HEK293 (cell line): Measurements from ENCODE around the gene INPP5A.
"Not testable (repeated sequence)": the region's sequence is repeated elsewhere in the genome, so short reads cannot be mapped to it uniquely, and the experiment has no call there.

ENCODE experiments used
- SETDB1 ChIP-seq: IDR thresholded peaks from one replicate; pipeline ENCODE4 v1.6.1; 2017; ENCODE audit warnings: mild to moderate bottlenecking, low read length, moderate library complexity, mixed read lengths; ENCODE audit not compliant: insufficient read length
- SP2 ChIP-seq: fragments of 450-650 bp; formaldehyde crosslinking; IDR thresholded peaks from 2 replicates; pipeline ENCODE4 v1.5.1; 2016; ENCODE audit warnings: missing biosample characterization, missing genetic modification characterization
- YY1 ChIP-seq: fragments of 450-650 bp; formaldehyde crosslinking; IDR thresholded peaks from 2 replicates; pipeline ENCODE4 v1.5.1; 2018; ENCODE audit warnings: missing biosample characterization, missing genetic modification characterization
- ZBTB21 ChIP-seq: fragments of 450-650 bp; formaldehyde crosslinking; IDR thresholded peaks from 2 replicates; pipeline ENCODE4 v1.5.1; 2017; ENCODE audit warnings: missing biosample characterization, missing genetic modification characterization
- ZBTB7A ChIP-seq: fragments of 450-650 bp; formaldehyde crosslinking; IDR thresholded peaks from 2 replicates; pipeline ENCODE4 v1.5.1; 2016; ENCODE audit warnings: low read depth, missing biosample characterization, missing genetic modification characterization
- ZNF184 ChIP-seq: fragments of 450-650 bp; IDR thresholded peaks from 2 replicates; pipeline ENCODE4 v1.5.1; 2018; ENCODE audit warnings: missing biosample characterization, mild to moderate bottlenecking, missing genetic modification characterization
- ZNF302 ChIP-seq: fragments of 450-650 bp; formaldehyde crosslinking; IDR thresholded peaks from 2 replicates; pipeline ENCODE4 v1.5.1; 2016; ENCODE audit warnings: missing biosample characterization, missing genetic modification characterization, low read depth
- ZNF660 ChIP-seq: fragments of 450-650 bp; IDR thresholded peaks from 2 replicates; pipeline ENCODE4 v1.5.1; 2018; ENCODE audit warnings: missing biosample characterization, mild to moderate bottlenecking, missing genetic modification characterization
- ZNF76 ChIP-seq: fragments of 450-650 bp; formaldehyde crosslinking; IDR thresholded peaks from 2 replicates; pipeline ENCODE4; 2016; ENCODE audit warnings: low read depth, missing biosample characterization, missing genetic modification characterization, borderline replicate concordance
- TF ChIP-seq, protein P1 (sequence below): fragments of 450-650 bp; formaldehyde crosslinking; IDR thresholded peaks from 2 replicates; pipeline ENCODE4 v1.5.1; 2016; ENCODE audit warnings: missing biosample characterization, missing genetic modification characterization
- TF ChIP-seq, protein P2 (sequence below): fragments of 450-650 bp; formaldehyde crosslinking; IDR thresholded peaks from 2 replicates; pipeline ENCODE4 v1.5.1; 2017; ENCODE audit warnings: missing biosample characterization, mild to moderate bottlenecking, missing genetic modification characterization, moderate library complexity
- TF ChIP-seq, protein P3 (sequence below): fragments of 450-650 bp; formaldehyde crosslinking; IDR thresholded peaks from 2 replicates; pipeline ENCODE4 v1.5.1; 2016; ENCODE audit warnings: missing biosample characterization, missing genetic modification characterization
- TF ChIP-seq, protein P4 (sequence below): fragments of 450-650 bp; formaldehyde crosslinking; IDR thresholded peaks from 2 replicates; pipeline ENCODE4 v1.5.1; 2016; ENCODE audit warnings: missing biosample characterization, missing genetic modification characterization, borderline replicate concordance

DNA sequence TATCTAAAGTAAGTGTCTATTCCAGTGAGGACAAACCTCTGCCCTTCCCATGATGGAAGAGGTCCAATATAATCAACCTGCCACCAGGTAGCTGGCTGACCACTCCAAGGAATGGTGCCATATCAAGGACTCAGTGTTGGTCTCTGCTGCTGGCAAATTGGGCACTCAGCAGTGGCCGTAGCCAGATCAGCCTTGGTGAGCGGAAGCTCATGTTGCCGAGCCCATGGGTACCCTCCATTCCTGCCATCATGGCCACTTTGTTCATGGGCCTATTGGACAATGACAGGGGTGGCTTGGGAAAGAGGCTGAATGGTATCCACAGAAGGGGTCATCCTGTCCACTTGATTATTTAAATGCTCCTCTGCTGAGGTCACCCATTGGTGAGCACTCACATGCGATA is 136.2 kb downstream of the INPP5A start:
- TF ChIP-seq, protein P1, sequence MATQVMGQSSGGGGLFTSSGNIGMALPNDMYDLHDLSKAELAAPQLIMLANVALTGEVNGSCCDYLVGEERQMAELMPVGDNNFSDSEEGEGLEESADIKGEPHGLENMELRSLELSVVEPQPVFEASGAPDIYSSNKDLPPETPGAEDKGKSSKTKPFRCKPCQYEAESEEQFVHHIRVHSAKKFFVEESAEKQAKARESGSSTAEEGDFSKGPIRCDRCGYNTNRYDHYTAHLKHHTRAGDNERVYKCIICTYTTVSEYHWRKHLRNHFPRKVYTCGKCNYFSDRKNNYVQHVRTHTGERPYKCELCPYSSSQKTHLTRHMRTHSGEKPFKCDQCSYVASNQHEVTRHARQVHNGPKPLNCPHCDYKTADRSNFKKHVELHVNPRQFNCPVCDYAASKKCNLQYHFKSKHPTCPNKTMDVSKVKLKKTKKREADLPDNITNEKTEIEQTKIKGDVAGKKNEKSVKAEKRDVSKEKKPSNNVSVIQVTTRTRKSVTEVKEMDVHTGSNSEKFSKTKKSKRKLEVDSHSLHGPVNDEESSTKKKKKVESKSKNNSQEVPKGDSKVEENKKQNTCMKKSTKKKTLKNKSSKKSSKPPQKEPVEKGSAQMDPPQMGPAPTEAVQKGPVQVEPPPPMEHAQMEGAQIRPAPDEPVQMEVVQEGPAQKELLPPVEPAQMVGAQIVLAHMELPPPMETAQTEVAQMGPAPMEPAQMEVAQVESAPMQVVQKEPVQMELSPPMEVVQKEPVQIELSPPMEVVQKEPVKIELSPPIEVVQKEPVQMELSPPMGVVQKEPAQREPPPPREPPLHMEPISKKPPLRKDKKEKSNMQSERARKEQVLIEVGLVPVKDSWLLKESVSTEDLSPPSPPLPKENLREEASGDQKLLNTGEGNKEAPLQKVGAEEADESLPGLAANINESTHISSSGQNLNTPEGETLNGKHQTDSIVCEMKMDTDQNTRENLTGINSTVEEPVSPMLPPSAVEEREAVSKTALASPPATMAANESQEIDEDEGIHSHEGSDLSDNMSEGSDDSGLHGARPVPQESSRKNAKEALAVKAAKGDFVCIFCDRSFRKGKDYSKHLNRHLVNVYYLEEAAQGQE (tag by site-specific recombination): not testable (repeated sequence)
- not testable (repeated sequence) for TF ChIP-seq ZNF184 (tag by site-specific recombination); SP2; ZNF660 (tag by site-specific recombination); SETDB1; YY1 (tag by site-specific recombination); ZBTB7A (tag by site-specific recombination); ZNF76 (tag by site-specific recombination); ZBTB21 (tag by site-specific recombination); ZNF302
- TF ChIP-seq, protein P2, sequence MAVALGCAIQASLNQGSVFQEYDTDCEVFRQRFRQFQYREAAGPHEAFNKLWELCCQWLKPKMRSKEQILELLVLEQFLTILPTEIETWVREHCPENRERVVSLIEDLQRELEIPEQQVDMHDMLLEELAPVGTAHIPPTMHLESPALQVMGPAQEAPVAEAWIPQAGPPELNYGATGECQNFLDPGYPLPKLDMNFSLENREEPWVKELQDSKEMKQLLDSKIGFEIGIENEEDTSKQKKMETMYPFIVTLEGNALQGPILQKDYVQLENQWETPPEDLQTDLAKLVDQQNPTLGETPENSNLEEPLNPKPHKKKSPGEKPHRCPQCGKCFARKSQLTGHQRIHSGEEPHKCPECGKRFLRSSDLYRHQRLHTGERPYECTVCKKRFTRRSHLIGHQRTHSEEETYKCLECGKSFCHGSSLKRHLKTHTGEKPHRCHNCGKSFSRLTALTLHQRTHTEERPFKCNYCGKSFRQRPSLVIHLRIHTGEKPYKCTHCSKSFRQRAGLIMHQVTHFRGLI (tag by site-specific recombination): not testable (repeated sequence)
- TF ChIP-seq, protein P3, sequence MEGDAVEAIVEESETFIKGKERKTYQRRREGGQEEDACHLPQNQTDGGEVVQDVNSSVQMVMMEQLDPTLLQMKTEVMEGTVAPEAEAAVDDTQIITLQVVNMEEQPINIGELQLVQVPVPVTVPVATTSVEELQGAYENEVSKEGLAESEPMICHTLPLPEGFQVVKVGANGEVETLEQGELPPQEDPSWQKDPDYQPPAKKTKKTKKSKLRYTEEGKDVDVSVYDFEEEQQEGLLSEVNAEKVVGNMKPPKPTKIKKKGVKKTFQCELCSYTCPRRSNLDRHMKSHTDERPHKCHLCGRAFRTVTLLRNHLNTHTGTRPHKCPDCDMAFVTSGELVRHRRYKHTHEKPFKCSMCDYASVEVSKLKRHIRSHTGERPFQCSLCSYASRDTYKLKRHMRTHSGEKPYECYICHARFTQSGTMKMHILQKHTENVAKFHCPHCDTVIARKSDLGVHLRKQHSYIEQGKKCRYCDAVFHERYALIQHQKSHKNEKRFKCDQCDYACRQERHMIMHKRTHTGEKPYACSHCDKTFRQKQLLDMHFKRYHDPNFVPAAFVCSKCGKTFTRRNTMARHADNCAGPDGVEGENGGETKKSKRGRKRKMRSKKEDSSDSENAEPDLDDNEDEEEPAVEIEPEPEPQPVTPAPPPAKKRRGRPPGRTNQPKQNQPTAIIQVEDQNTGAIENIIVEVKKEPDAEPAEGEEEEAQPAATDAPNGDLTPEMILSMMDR (tag by site-specific recombination): not testable (repeated sequence)
- TF ChIP-seq, protein P4, sequence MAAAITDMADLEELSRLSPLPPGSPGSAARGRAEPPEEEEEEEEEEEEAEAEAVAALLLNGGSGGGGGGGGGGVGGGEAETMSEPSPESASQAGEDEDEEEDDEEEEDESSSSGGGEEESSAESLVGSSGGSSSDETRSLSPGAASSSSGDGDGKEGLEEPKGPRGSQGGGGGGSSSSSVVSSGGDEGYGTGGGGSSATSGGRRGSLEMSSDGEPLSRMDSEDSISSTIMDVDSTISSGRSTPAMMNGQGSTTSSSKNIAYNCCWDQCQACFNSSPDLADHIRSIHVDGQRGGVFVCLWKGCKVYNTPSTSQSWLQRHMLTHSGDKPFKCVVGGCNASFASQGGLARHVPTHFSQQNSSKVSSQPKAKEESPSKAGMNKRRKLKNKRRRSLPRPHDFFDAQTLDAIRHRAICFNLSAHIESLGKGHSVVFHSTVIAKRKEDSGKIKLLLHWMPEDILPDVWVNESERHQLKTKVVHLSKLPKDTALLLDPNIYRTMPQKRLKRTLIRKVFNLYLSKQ (tag by site-specific recombination): not testable (repeated sequence)
